MCF 10A (cell line): ENCODE results near the gene PRPS1. TPM values are rescaled to one million over a fixed set of nuclear protein-coding genes. Genes with fewer than 3 reads are reported as not detected.

Source experiments
- BruUV-seq: library from RNA; stranded (reverse); fragments of 400-500 nt; replicated peaks from 2 replicates; lab custom pipeline; 2021; lab: Mats Ljungman, UMichigan
- CTCF ChIA-PET: fragments of 300-600 bp; sonication (Branson Sonifier 250); formaldehyde crosslinking; extraction: SDS; loops from one replicate; lab custom pipeline; 2021; ENCODE audit warnings: antibody characterized with exemption, inconsistent platforms; lab: Yijun Ruan, JAX
- POLR2A ChIA-PET: fragments of 300-600, 350-650 bp; sonication (Branson Sonifier 250); formaldehyde crosslinking; extraction: SDS; loops from one replicate; lab custom pipeline; 2020; ENCODE audit warnings: antibody characterized with exemption, inconsistent platforms; lab: Yijun Ruan, JAX
- DNase-seq: peaks from one replicate; pipeline ENCODE4 v3.0.0-alpha.2; 2018; ENCODE audit not compliant: unreplicated experiment
- H3K27ac Mint-ChIP-seq: one replicate; pipeline ENCODE4 v1.8.0; 2022; ENCODE audit warnings: mild to moderate bottlenecking, low read depth, mixed read lengths; ENCODE audit not compliant: unreplicated experiment
- H3K27me3 Mint-ChIP-seq: one replicate; pipeline ENCODE4 v1.8.0; 2022; ENCODE audit warnings: mixed read lengths; ENCODE audit not compliant: insufficient read depth, unreplicated experiment
- H3K36me3 Mint-ChIP-seq: one replicate; pipeline ENCODE4 v1.8.0; 2022; ENCODE audit warnings: mild to moderate bottlenecking, moderate library complexity, mixed read lengths; ENCODE audit not compliant: insufficient read depth, unreplicated experiment
- H3K4me1 Mint-ChIP-seq: one replicate; pipeline ENCODE4 v1.8.0; 2022; ENCODE audit warnings: mixed read lengths; ENCODE audit not compliant: insufficient read depth, unreplicated experiment
- H3K4me3 Mint-ChIP-seq: one replicate; pipeline ENCODE4 v1.8.0; 2022; ENCODE audit warnings: mild to moderate bottlenecking, moderate library complexity, mixed read lengths; ENCODE audit not compliant: unreplicated experiment
- H3K9me3 Mint-ChIP-seq: one replicate; pipeline ENCODE4 v1.8.0; 2022; ENCODE audit warnings: mixed read lengths; ENCODE audit not compliant: unreplicated experiment
- CTCF ChIP-seq: fragments of 200-600 bp; IDR thresholded peaks from one replicate; pipeline ENCODE4 v1.8.0; 2022; ENCODE audit warnings: antibody characterized with exemption, mild to moderate bottlenecking; ENCODE audit not compliant: unreplicated experiment
- intact Hi-C: fragments of 100-400 bp; cut with micrococcal nuclease; formaldehyde crosslinking; loops from 2 replicates; pipeline ENCODE4 v1.14.1; 2022
- total RNA-seq: library from RNA; stranded (reverse); gene quantifications from 2 replicates; pipeline ENCODE4 v1.2.3, GENCODE V29; 2022

The PRPS1 gene
- total RNA-seq, 1 experiment from 2014 or later, result 27.9 TPM

DNA sequence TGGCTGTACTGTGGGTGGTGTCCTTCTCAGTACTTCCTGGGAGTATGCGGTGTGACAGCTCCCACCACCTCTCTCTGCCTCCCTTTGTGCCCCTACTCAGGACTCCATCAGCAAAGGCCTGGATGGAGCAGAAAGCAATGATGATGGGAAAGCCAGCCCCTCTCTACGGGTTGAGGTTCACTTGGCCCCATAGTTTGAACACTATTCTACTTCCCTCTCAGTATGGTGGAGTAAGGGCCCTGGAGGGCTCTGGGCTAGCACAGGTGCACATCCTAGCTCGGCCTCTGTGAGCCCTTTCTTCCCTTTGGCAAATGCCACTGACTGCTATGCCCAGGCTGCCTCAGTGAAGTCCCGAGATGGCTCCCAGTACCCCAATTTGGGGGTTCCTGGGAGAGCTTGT lies 31.0 kb downstream of the PRPS1 start:
- POLR2A ChIA-PET, result interaction anchor here (0.6 to 3.4 kb wide), 7 partner anchors 14 to 610 kb away, joined by 3 to 18 read pairs (median 6); partner anchors contain the start of genes NCBP2L and PRPS1
- TF ChIP-seq CTCF, result no peak
- intact Hi-C loops, result loop anchor here (1.0 to 10.0 kb wide), 6 partner anchors 14 to 634 kb away; partner anchors contain the start of gene NCBP2L
- Mint-ChIP-seq H3K27ac (no peak overlapping the region), H3K9me3 (no peaks in the 10 kb centered on the region), H3K27me3 (peaks cover 48% of the 10 kb centered on the region), H3K36me3 (peaks cover 31% of the 10 kb centered on the region), H3K4me3 (no peak overlapping the region), H3K4me1 (peaks cover 15% of the 10 kb centered on the region)
- DNase-seq, result no peak
- BruUV-seq, result no TSS peak
- CTCF ChIA-PET, result interaction anchor here (0.5 to 11.1 kb wide), 29 partner anchors 9 to 758 kb away, joined by 3 to 139 read pairs (median 4); partner anchors contain the start of genes NCBP2L and TSC22D3

GRCh38 chrX:107659768-107660167 lies 31.5 kb downstream of the PRPS1 start:
- Mint-ChIP-seq H3K9me3 (no peaks in the 10 kb centered on the region), H3K27me3 (peaks cover 48% of the 10 kb centered on the region), H3K4me1 (peaks cover 15% of the 10 kb centered on the region), H3K27ac (no peak overlapping the region), H3K36me3 (peaks cover 31% of the 10 kb centered on the region), H3K4me3 (no peak overlapping the region)
- peak; percentile 63 for TF ChIP-seq CTCF
- ChIA-PET POLR2A (interaction anchor here (0.8 to 3.4 kb wide), 8 partner anchors 14 to 234 kb away, joined by 3 to 18 read pairs (median 6); partner anchors contain the start of genes NCBP2L, PRPS1 and TSC22D3), CTCF (interaction anchor here (0.7 to 11.1 kb wide), 28 partner anchors 8 to 758 kb away, joined by 3 to 139 read pairs (median 4); partner anchors contain the start of genes NCBP2L and TSC22D3)
- BruUV-seq, result no TSS peak
- peak; percentile 54 for DNase-seq
- intact Hi-C loops, result loop anchor here (1.0 to 10.0 kb wide), 6 partner anchors 13 to 635 kb away; partner anchors contain the start of gene NCBP2L

GRCh38 chrX:107662145-107662544 lies 33.8 kb downstream of the PRPS1 start:
- no TSS peak for BruUV-seq
- intact Hi-C loops, result no loop called here
- no peak for TF ChIP-seq CTCF
- DNase-seq, result no peak
- Mint-ChIP-seq H3K9me3 (no peaks in the 10 kb centered on the region), H3K36me3 (peaks cover 31% of the 10 kb centered on the region), H3K27ac (peak overlapping the region; percentile 69), H3K4me3 (no peak overlapping the region), H3K4me1 (no peaks in the 10 kb centered on the region), H3K27me3 (peaks cover 42% of the 10 kb centered on the region)
- POLR2A ChIA-PET, result interaction anchor here (1.4 kb wide), 1 partner anchor 115 kb away, joined by 7 read pairs; the partner anchor contains the start of gene NCBP2L
- CTCF ChIA-PET, result interaction anchor here (0.7 to 11.1 kb wide), 5 partner anchors 13 to 116 kb away, joined by 3 to 139 read pairs (median 4); partner anchors contain the start of genes NCBP2L and TSC22D3

DNA sequence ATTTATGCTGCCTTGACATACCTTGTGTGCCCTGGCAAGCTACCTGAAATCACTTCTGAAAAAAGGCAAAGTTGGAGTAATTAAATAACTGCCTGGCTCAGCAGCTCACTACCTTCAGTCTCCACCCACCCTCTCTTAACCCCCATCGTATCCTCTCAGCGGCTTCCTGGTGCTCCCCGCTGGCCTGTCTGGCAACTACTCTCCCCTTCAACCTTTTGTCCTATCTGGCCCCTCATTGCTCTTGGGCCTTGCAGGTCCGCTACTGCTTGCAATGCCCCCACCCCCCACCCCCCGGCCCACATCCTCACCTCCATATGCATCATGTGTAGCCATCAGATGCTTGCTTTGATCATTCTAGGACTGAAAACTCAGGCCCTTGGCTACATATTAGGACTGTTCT lies 34.5 kb downstream of the PRPS1 start:
- DNase-seq, result no peak
- POLR2A ChIA-PET, result interaction anchor here (1.1 kb wide), 1 partner anchor 54 kb away, joined by 3 read pairs; no protein-coding TSS in a partner anchor
- Mint-ChIP-seq H3K36me3 (peaks cover 34% of the 10 kb centered on the region), H3K27ac (no peak overlapping the region), H3K27me3 (peaks cover 49% of the 10 kb centered on the region), H3K4me1 (no peaks in the 10 kb centered on the region), H3K4me3 (no peak overlapping the region), H3K9me3 (peaks cover 6% of the 10 kb centered on the region)
- no TSS peak for BruUV-seq
- intact Hi-C loops, result no loop called here
- CTCF ChIA-PET, result interaction anchor here (1.1 to 11.1 kb wide), 3 partner anchors 13 to 115 kb away, joined by 4 to 139 read pairs (median 74); partner anchors contain the start of genes NCBP2L and TSC22D3
- no peak for TF ChIP-seq CTCF
